Measurements from ENCODE around the gene KCNIP3. TPM values are rescaled to one million over a fixed set of nuclear protein-coding genes. Genes with fewer than 3 reads are reported as not detected.
"Not testable (repeated sequence)": the region's sequence is repeated elsewhere in the genome, so short reads cannot be mapped to it uniquely, and the experiment has no call there.

The KCNIP3 gene
- total RNA-seq, 1 experiment from 2014 or later = 0.47 TPM

- Histone ChIP-seq H3K4me3 (no peak overlapping the region), H3K9me3 (replicated peaks) (no peaks in the 10 kb centered on the region), H3K27me3 (replicated peaks) (0 out of 2 replicates have a peak, but pooled peaks cover 7% of the 10 kb centered on the region), H3K4me1 (replicated peaks) (no peaks in the 10 kb centered on the region), H3K36me3 (no peaks in the 10 kb centered on the region), H3K27ac (no peak overlapping the region)
- DNase-seq (ENCODE audit: low read depth in 1 of 2, low spot score in 2 of 2) = peak in 1 of 2 experiments; percentile 10
These were observed 69.4 kb downstream of the KCNIP3 start for GRCh38 chr2:95366514-95366913.

GRCh38 chr2:95372216-95372829 is 75.2 kb downstream of the KCNIP3 start:
- Histone ChIP-seq H3K4me1 (replicated peaks) (no peaks in the 10 kb centered on the region), H3K36me3 (no peaks in the 10 kb centered on the region), H3K27ac (no peak overlapping the region), H3K4me3 (no peak overlapping the region), H3K9me3 (replicated peaks) (no peaks in the 10 kb centered on the region), H3K27me3 (replicated peaks) (0 out of 2 replicates have a peak, but pooled peaks cover 10% of the 10 kb centered on the region)
- no peak for DNase-seq (ENCODE audit: low read depth in 1 of 2, low spot score in 2 of 2)

GRCh38 chr2:95372845-95373244 is 75.7 kb downstream of the KCNIP3 start:
- Histone ChIP-seq H3K36me3 (no peaks in the 10 kb centered on the region), H3K4me3 (no peak overlapping the region), H3K9me3 (replicated peaks) (no peaks in the 10 kb centered on the region), H3K27me3 (replicated peaks) (0 out of 2 replicates have a peak, but pooled peaks cover 10% of the 10 kb centered on the region), H3K4me1 (replicated peaks) (no peaks in the 10 kb centered on the region), H3K27ac (no peak overlapping the region)
- DNase-seq (ENCODE audit: low read depth in 1 of 2, low spot score in 2 of 2) = no peak

- Histone ChIP-seq H3K27ac (no peak overlapping the region), H3K4me3 (no peak overlapping the region), H3K4me1 (replicated peaks) (no peaks in the 10 kb centered on the region), H3K36me3 (no peaks in the 10 kb centered on the region), H3K27me3 (replicated peaks) (0 out of 2 replicates have a peak, but pooled peaks cover 8% of the 10 kb centered on the region), H3K9me3 (replicated peaks) (no peaks in the 10 kb centered on the region)
- no peak for DNase-seq (ENCODE audit: low read depth in 1 of 2, low spot score in 2 of 2)
These were observed 76.9 kb downstream of the KCNIP3 start for GRCh38 chr2:95374029-95374428.

GRCh38 chr2:95374451-95374920 is 77.3 kb downstream of the KCNIP3 start:
- Histone ChIP-seq H3K27me3 (replicated peaks) (0 out of 2 replicates have a peak, but pooled peaks cover 8% of the 10 kb centered on the region), H3K4me1 (replicated peaks) (no peaks in the 10 kb centered on the region), H3K27ac (no peak overlapping the region), H3K9me3 (replicated peaks) (no peaks in the 10 kb centered on the region), H3K36me3 (no peaks in the 10 kb centered on the region), H3K4me3 (no peak overlapping the region)
- DNase-seq (ENCODE audit: low read depth in 1 of 2, low spot score in 2 of 2) = no peak

- H3K27me3 ChIP-seq (replicated peaks) = 0 out of 2 replicates have a peak, but pooled peaks cover 8% of the 10 kb centered on the region
- H3K27ac ChIP-seq = no peak overlapping the region
- no peaks in the 10 kb centered on the region for H3K9me3 ChIP-seq (replicated peaks)
- no peaks in the 10 kb centered on the region for H3K36me3 ChIP-seq
- no peak overlapping the region for H3K4me3 ChIP-seq
- no peak for DNase-seq (ENCODE audit: low read depth in 1 of 2, low spot score in 2 of 2)
- H3K4me1 ChIP-seq (replicated peaks) = no peaks in the 10 kb centered on the region
These were observed 77.8 kb downstream of the KCNIP3 start for GRCh38 chr2:95374921-95375471.

- 0 out of 2 replicates have a peak, but pooled peaks cover 8% of the 10 kb centered on the region for H3K27me3 ChIP-seq (replicated peaks)
- DNase-seq (ENCODE audit: low read depth in 1 of 2, low spot score in 2 of 2) = no peak
- no peaks in the 10 kb centered on the region for H3K36me3 ChIP-seq
- H3K9me3 ChIP-seq (replicated peaks) = no peaks in the 10 kb centered on the region
- no peak overlapping the region for H3K27ac ChIP-seq
- no peak overlapping the region for H3K4me3 ChIP-seq
- no peaks in the 10 kb centered on the region for H3K4me1 ChIP-seq (replicated peaks)
These were observed 78.5 kb downstream of the KCNIP3 start for GRCh38 chr2:95375532-95376150.

GRCh38 chr2:95376311-95377215 is 79.4 kb downstream of the KCNIP3 start:
- no peak overlapping the region for H3K4me3 ChIP-seq
- no peak overlapping the region for H3K27ac ChIP-seq
- no peaks in the 10 kb centered on the region for H3K4me1 ChIP-seq (replicated peaks)
- H3K36me3 ChIP-seq = no peaks in the 10 kb centered on the region
- 0 out of 2 replicates have a peak, but pooled peaks cover 3% of the 10 kb centered on the region for H3K27me3 ChIP-seq (replicated peaks)
- no peaks in the 10 kb centered on the region for H3K9me3 ChIP-seq (replicated peaks)
- DNase-seq (ENCODE audit: low read depth in 1 of 2, low spot score in 2 of 2) = no peak

GRCh38 chr2:95377216-95378123 is 80.3 kb downstream of the KCNIP3 start:
- no peak for DNase-seq (ENCODE audit: low read depth in 1 of 2, low spot score in 2 of 2)
- no peaks in the 10 kb centered on the region for H3K4me1 ChIP-seq (replicated peaks)
- no peak overlapping the region for H3K27ac ChIP-seq
- no peak overlapping the region for H3K4me3 ChIP-seq
- no peaks in the 10 kb centered on the region for H3K36me3 ChIP-seq
- H3K9me3 ChIP-seq (replicated peaks) = no peaks in the 10 kb centered on the region
- H3K27me3 ChIP-seq (replicated peaks) = 0 out of 2 replicates have a peak, but pooled peaks cover 3% of the 10 kb centered on the region

- H3K4me3 ChIP-seq; H3K9me3 ChIP-seq (replicated peaks); DNase-seq (ENCODE audit: low read depth in 1 of 2, low spot score in 2 of 2); H3K4me1 ChIP-seq (replicated peaks); H3K27me3 ChIP-seq (replicated peaks); H3K36me3 ChIP-seq; H3K27ac ChIP-seq: not testable (repeated sequence)
These were observed 81.1 kb downstream of the KCNIP3 start for GRCh38 chr2:95378281-95378680.

GRCh38 chr2:95379371-95379831 is 82.3 kb downstream of the KCNIP3 start:
- H3K36me3 ChIP-seq = no peaks in the 10 kb centered on the region
- H3K4me3 ChIP-seq = no peak overlapping the region
- DNase-seq (ENCODE audit: low read depth in 1 of 2, low spot score in 2 of 2) = no peak
- no peaks in the 10 kb centered on the region for H3K9me3 ChIP-seq (replicated peaks)
- H3K4me1 ChIP-seq (replicated peaks) = no peaks in the 10 kb centered on the region
- no peak overlapping the region for H3K27ac ChIP-seq
- 0 out of 2 replicates have a peak, but pooled peaks cover 3% of the 10 kb centered on the region for H3K27me3 ChIP-seq (replicated peaks)

- DNase-seq (ENCODE audit: low read depth in 1 of 2, low spot score in 2 of 2) = no peak
- Histone ChIP-seq H3K9me3 (replicated peaks) (no peaks in the 10 kb centered on the region), H3K27ac (no peak overlapping the region), H3K4me3 (no peak overlapping the region), H3K4me1 (replicated peaks) (no peaks in the 10 kb centered on the region), H3K27me3 (replicated peaks) (0 out of 2 replicates have a peak, but pooled peaks cover 2% of the 10 kb centered on the region), H3K36me3 (no peaks in the 10 kb centered on the region)
These were observed 83.1 kb downstream of the KCNIP3 start for GRCh38 chr2:95380280-95380679.
